ENCODE data around the gene ZNF592. TPM values are rescaled to one million over a fixed set of nuclear protein-coding genes. Genes with fewer than 3 reads are reported as not detected.

ZNF592 gene
- total and polyA plus RNA-seq, 9 of the 15 experiments (the other 6 are each of a cell fraction or from before 2014, with no cell fraction given), result 0.88 to 23.8 (median 7.4) TPM

DNA sequence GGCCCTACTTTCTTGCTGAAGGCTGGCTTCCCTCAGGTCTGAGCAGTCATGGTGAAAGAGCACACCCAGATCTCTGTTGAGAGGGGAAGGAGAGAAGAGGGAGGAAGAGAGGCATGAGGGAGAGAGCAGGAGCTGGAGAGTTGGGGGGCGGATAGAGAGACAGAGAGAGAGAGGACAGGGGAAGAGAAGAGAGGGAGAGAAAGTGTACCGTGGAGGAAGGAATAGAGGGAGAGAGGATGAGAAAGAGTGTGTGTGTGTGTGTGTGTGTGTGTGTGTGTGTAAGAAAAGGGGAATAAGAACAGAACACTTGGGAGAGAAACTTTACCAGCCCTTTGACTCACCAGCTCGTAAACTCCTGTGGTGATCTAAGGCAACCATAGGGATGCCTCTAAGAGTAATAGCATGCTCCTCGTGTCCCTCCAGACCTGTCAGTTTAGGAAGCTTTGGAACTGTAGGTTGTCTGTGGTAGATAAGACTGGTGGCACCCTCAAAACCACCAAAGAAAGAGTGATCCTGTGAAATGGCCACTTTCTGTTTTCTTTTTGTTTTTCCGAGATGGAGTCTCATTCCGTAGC lies 18.2 kb downstream of the ZNF592 start:
- ATAC-seq (no peak), FAIRE-seq (no peak), DNase-seq (ENCODE audit: extremely low read depth in 1 of 4, low spot score in 3 of 4) (no peak)
- Histone ChIP-seq H2AFZ (ENCODE audit: low read depth, low read length) (no peak overlapping the region), H3K79me2 (ENCODE audit: control insufficient read depth, insufficient read depth, low read length) (peaks cover 55% of the 10 kb centered on the region), H3K27me3 (ENCODE audit: control insufficient read depth in 2 of 2, insufficient read depth in 2 of 2, low read length in 2 of 2) (no peaks in the 10 kb centered on the region), H3K27ac (ENCODE audit: extremely low read depth, low read depth, low read length) (no peak overlapping the region; the same call in 2 of the 3 replicates), H3K9me3 (replicated peaks; ENCODE audit: control insufficient read depth, insufficient read depth, low read depth, low read length) (no peaks in the 10 kb centered on the region), H3K9me1 (ENCODE audit: control insufficient read depth, insufficient read depth, low read length) (peaks cover 6% of the 10 kb centered on the region), H3K4me2 (ENCODE audit: insufficient read depth, low read length) (no peak overlapping the region), H3K36me3 (ENCODE audit: control insufficient read depth, insufficient read depth, low read length) (peaks cover 62% of the 10 kb centered on the region), H3K4me3 (no peak overlapping the region), H4K20me1 (replicated peaks; ENCODE audit: control insufficient read depth, insufficient read depth, low read length) (peaks cover 25% of the 10 kb centered on the region), H3K9ac (ENCODE audit: insufficient read depth in 1 of 2, low read depth in 2 of 2, low read length in 2 of 2) (no peak overlapping the region), H3K4me1 (replicated peaks in 1 of 2; ENCODE audit: control insufficient read depth in 2 of 2, insufficient read depth in 2 of 2, low read length in 2 of 2) (peaks cover 2 to 8% of the 10 kb centered on the region in 2 experiments; a peak in 2 of 5 replicates)
- intact Hi-C loops (cut with micrococcal nuclease) (no loop called here), in situ Hi-C loops (cut with MboI) (no loop called here)
- TF ChIP-seq, protein P1, sequence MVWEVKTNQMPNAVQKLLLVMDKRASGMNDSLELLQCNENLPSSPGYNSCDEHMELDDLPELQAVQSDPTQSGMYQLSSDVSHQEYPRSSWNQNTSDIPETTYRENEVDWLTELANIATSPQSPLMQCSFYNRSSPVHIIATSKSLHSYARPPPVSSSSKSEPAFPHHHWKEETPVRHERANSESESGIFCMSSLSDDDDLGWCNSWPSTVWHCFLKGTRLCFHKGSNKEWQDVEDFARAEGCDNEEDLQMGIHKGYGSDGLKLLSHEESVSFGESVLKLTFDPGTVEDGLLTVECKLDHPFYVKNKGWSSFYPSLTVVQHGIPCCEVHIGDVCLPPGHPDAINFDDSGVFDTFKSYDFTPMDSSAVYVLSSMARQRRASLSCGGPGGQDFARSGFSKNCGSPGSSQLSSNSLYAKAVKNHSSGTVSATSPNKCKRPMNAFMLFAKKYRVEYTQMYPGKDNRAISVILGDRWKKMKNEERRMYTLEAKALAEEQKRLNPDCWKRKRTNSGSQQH (CRISPR knock-in tag; IDR thresholded peaks at IDR 0.05), result 0 out of 2 replicates have a peak, but pooled peaks have one; percentile 24
- TF ChIP-seq, protein P2, sequence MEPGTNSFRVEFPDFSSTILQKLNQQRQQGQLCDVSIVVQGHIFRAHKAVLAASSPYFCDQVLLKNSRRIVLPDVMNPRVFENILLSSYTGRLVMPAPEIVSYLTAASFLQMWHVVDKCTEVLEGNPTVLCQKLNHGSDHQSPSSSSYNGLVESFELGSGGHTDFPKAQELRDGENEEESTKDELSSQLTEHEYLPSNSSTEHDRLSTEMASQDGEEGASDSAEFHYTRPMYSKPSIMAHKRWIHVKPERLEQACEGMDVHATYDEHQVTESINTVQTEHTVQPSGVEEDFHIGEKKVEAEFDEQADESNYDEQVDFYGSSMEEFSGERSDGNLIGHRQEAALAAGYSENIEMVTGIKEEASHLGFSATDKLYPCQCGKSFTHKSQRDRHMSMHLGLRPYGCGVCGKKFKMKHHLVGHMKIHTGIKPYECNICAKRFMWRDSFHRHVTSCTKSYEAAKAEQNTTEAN (CRISPR knock-in tag; IDR thresholded peaks at IDR 0.05), result no peak
- TF ChIP-seq, protein P3, sequence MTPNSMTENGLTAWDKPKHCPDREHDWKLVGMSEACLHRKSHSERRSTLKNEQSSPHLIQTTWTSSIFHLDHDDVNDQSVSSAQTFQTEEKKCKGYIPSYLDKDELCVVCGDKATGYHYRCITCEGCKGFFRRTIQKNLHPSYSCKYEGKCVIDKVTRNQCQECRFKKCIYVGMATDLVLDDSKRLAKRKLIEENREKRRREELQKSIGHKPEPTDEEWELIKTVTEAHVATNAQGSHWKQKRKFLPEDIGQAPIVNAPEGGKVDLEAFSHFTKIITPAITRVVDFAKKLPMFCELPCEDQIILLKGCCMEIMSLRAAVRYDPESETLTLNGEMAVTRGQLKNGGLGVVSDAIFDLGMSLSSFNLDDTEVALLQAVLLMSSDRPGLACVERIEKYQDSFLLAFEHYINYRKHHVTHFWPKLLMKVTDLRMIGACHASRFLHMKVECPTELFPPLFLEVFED (CRISPR knock-in tag; conservative IDR thresholded peaks at IDR 0.05), result 0 out of 2 replicates have a peak, but pooled peaks have one; percentile 29
- TF ChIP-seq SMC3 (conservative IDR thresholded peaks at IDR 0.05; ENCODE audit: insufficient read depth, low read depth, low read length), result no peak
- no peak for TF ChIP-seq COPS2 (conservative IDR thresholded peaks at IDR 0.05)
- CTCF ChIA-PET (ENCODE audit: low intra/inter-chr PET ratio), result no interaction called here
- WGBS (ENCODE audit: insufficient coverage, low coverage, missing lambda C conversion rate), result 73% methylated on average over 3 of the region's 6 CpGs
- no TSS peak for BruUV-seq (replicated peaks)
- POLR2A ChIA-PET, result interaction anchor here (1.7 kb wide), 1 partner anchor 11 kb away, joined by 4 read pairs; no protein-coding TSS in a partner anchor

Data from K562 (cell line).